Spleen (tissue), 13 donors: ENCODE results near the gene GOLGA8S. TPM values are rescaled to one million over a fixed set of nuclear protein-coding genes. Genes with fewer than 3 reads are reported as not detected.
"Not testable (repeated sequence)": the region's sequence is repeated elsewhere in the genome, so short reads cannot be mapped to it uniquely, and the experiment has no call there.

Experiments used
- DNase-seq: peaks from one replicate; pipeline ENCODE4 v3.0.0-alpha.2; 2020
- H3K27ac ChIP-seq, 8 donors: fragments of 200-600 bp; sonication (generic) in 7 of 8; 1 replicate in 4 of 8; 2 replicates in 4 of 8; pipeline versions ENCODE4 v1.5.0 to v1.8.0; 2016 to 2021; ENCODE audit warnings: inconsistent platforms in 4 of 8, mild to moderate bottlenecking in 4 of 8, moderate library complexity in 1 of 8
- H3K27me3 ChIP-seq, 7 donors: fragments of 200-600 bp; sonication (generic) in 6 of 7; replicated peaks in 1 of 7; 1 replicate in 4 of 7; 2 replicates in 3 of 7; pipeline versions ENCODE4 v1.5.0 to v1.8.0; 2016 to 2021; ENCODE audit warnings: inconsistent platforms in 3 of 7, mild to moderate bottlenecking in 1 of 7
- H3K36me3 ChIP-seq, 6 donors: fragments of 200-600 bp; sonication (generic) in 5 of 6; 1 replicate in 4 of 6; 2 replicates in 2 of 6; pipeline versions ENCODE4 v1.5.0 to v1.8.0; 2016 to 2021; ENCODE audit warnings: inconsistent platforms in 2 of 6
- H3K4me1 ChIP-seq, 6 donors: fragments of 200-600 bp; sonication (generic) in 5 of 6; 1 replicate in 3 of 6; 2 replicates in 3 of 6; pipeline versions ENCODE4 v1.5.0 to v1.8.0; 2016 to 2021; ENCODE audit warnings: inconsistent platforms in 3 of 6
- H3K4me3 ChIP-seq, 8 donors: fragments of 200-600 bp; sonication (generic) in 7 of 8; 1 replicate in 4 of 8; 2 replicates in 4 of 8; pipeline versions ENCODE4 v1.5.0 to v1.8.0; 2016 to 2021; ENCODE audit warnings: inconsistent platforms in 4 of 8, mild to moderate bottlenecking in 4 of 8, moderate library complexity in 2 of 8
- H3K9me3 ChIP-seq, 8 donors: fragments of 200-600 bp; sonication (generic) in 7 of 8; 1 replicate in 4 of 8; 2 replicates in 4 of 8; pipeline versions ENCODE4 v1.5.0 to v1.8.0; 2016 to 2021; ENCODE audit warnings: inconsistent platforms in 4 of 8
- CTCF ChIP-seq, 11 experiments: fragments of 200-600 bp in 7 of 11; fragments of 450-650 bp in 4 of 11; sonication (generic) in 4 of 11; IDR thresholded peaks in 8 of 11; conservative IDR thresholded peaks in 3 of 11; 1 replicate in 7 of 11; 2 replicates in 4 of 11; pipeline versions ENCODE4 v1.4.0 to v1.8.0; 2016 to 2021; ENCODE audit warnings: antibody characterized with exemption in 11 of 11, inconsistent platforms in 4 of 11, mild to moderate bottlenecking in 1 of 11
- POLR2A ChIP-seq, 3 donors: fragments of 450-650 bp; IDR thresholded peaks; one replicate each; pipeline ENCODE4 v1.5.1; 2017; ENCODE audit warnings: antibody characterized with exemption in 3 of 3, mild to moderate bottlenecking in 1 of 3
- POLR2AphosphoS5 ChIP-seq, 3 donors: sonication (generic); formaldehyde crosslinking; IDR thresholded peaks; one replicate each; pipeline ENCODE4 v1.5.1; 2017; ENCODE audit warnings: antibody characterized with exemption in 3 of 3
- WGBS, 5 donors: extraction: QIAGEN DNeasy Blood & Tissue Kit in 3 of 5; methylation state at CpG; one replicate each; pipeline versions ENCODE4 v1.1.5 to v1.1.7; 2013 to 2018; 5-methylcytosine and 5-hydroxymethylcytosine counted together
- intact Hi-C: fragments of 100-400 bp; cut with DNase I; formaldehyde crosslinking; loops from one replicate; pipeline ENCODE4 v1.15.0; 2023; ENCODE audit warnings: low total_unique reads
- long read RNA-seq, 2 donors: transcript quantifications; one replicate each; lab custom pipeline, GENCODE V29; 2026
- polyA plus RNA-seq, 3 donors: library from polyadenylated mRNA; stranded (reverse); fragments of 200-250 nt; gene quantifications; one replicate each; pipeline ENCODE4 v1.2.1, GENCODE V29; 2013
- total RNA-seq, 7 donors: library from RNA; depleted of rRNA in 3 of 7; stranded (reverse); fragments of >200 nt in 3 of 7; fragmentation: NEBNext Ultra II Directional in 4 of 7; extraction: Animal tissue kit (Norgen Biotek cat#: 25700) in 4 of 7; gene quantifications; one replicate each; pipeline versions ENCODE4 v1.1.0 to v1.2.1, GENCODE V29; 2016 to 2021
- donor health status: healthy with polysubstance abuse.
- donor health status: DM: no; HTN: no; CAD: no; lungs with moderate emphysema.
- donor health status: DM: no; HTN: no; CAD: no.
- donor health status: Bipolar disorder and iron deficiency.
- donor health status: healthy.
- donor health status: DM: no; HTN: no; CAD: no.
- donor health status: DM: yes; HTN: yes; CAD: no.

GOLGA8S gene
- under 1 TPM; 0.09 to 0.70 (median 0.43) TPM for total RNA-seq
- polyA plus RNA-seq = under 1 TPM in 2 of 3 donors, not detected in 1; 0.07 to 0.13 TPM
- long read RNA-seq, donor 1 = 0 reads
- long read RNA-seq, donor 2 = 0 reads

- not testable (repeated sequence) for H3K27ac ChIP-seq, H3K9me3 ChIP-seq, DNase-seq
Measured at GRCh38 chr15:23354448-23354847, at the start of gene GOLGA8S. TSS of gene GOLGA8S (plus strand) at chr15:23354748. CDS start at chr15:23354810, 62 bp downstream.

GRCh38 chr15:23304805-23305204, 49.7 kb upstream of the GOLGA8S start:
- intact Hi-C loops, H3K9me3 ChIP-seq, H3K27me3 ChIP-seq, DNase-seq: not testable (repeated sequence)
- Histone ChIP-seq H3K4me3 (peak overlapping the region in 5 of 8 donors; percentile 29 to 70 (median 44)), H3K36me3 (peaks cover 0 to 33% (median 12%) of the 10 kb centered on the region in 6 donors), H3K27ac (peak overlapping the region in 1 of 8 donors; percentile 54), H3K4me1 (peaks cover 0 to 30% (median 16%) of the 10 kb centered on the region in 6 donors)
- WGBS, 5 donors = 49 to 56% (median 52%) methylated on average over 4 of the region's 4 CpGs

More at GRCh38 chr15:23354448-23354847, at the start of gene GOLGA8S:
- H3K4me1 ChIP-seq, H3K4me3 ChIP-seq, H3K36me3 ChIP-seq, intact Hi-C loops, H3K27me3 ChIP-seq: not testable (repeated sequence)
- WGBS, 5 donors = no CpG with 5 or more reads among the region's 8 CpGs

- peaks cover 0 to 30% (median 16%) of the 10 kb centered on the region in 6 donors for H3K4me1 ChIP-seq
- DNase-seq, H3K9me3 ChIP-seq, intact Hi-C loops, H3K27ac ChIP-seq, H3K27me3 ChIP-seq: not testable (repeated sequence)
- peaks cover 0 to 44% (median 20%) of the 10 kb centered on the region in 6 donors for H3K36me3 ChIP-seq
- 90 to 96% (median 93%) methylated on average over 7 of the region's 7 CpGs for WGBS, 5 donors
- peak overlapping the region in 2 of 8 donors; percentile 53 to 70 for H3K4me3 ChIP-seq
Measured at GRCh38 chr15:23305921-23306320, 48.6 kb upstream of the GOLGA8S start.

GRCh38 chr15:23311233-23311632, 43.3 kb upstream of the GOLGA8S start:
- intact Hi-C loops, H3K9me3 ChIP-seq, H3K4me1 ChIP-seq, H3K27me3 ChIP-seq, DNase-seq, H3K4me3 ChIP-seq, H3K27ac ChIP-seq: not testable (repeated sequence)
- peaks cover 0 to 51% (median 27%) of the 10 kb centered on the region in 6 donors for H3K36me3 ChIP-seq
- 78 to 94% (median 89%) methylated on average over 5 to 13 of the region's 13 CpGs for WGBS, 5 donors

GRCh38 chr15:23334096-23334495, 20.5 kb upstream of the GOLGA8S start, which contains the start of gene GOLGA6L26:
TSS of gene GOLGA6L26 (minus strand) at chr15:23334196. CDS start at chr15:23334135, 61 bp downstream.
- H3K4me3 ChIP-seq, DNase-seq, H3K4me1 ChIP-seq, H3K27ac ChIP-seq, H3K36me3 ChIP-seq, intact Hi-C loops, H3K9me3 ChIP-seq, H3K27me3 ChIP-seq: not testable (repeated sequence)
- no CpG with 5 or more reads among the region's 7 CpGs for WGBS, 5 donors

- H3K27ac ChIP-seq, H3K9me3 ChIP-seq, H3K4me3 ChIP-seq, H3K27me3 ChIP-seq, H3K4me1 ChIP-seq, intact Hi-C loops, H3K36me3 ChIP-seq, DNase-seq: not testable (repeated sequence)
- WGBS, 5 donors = 100% methylated on average over 1 of the region's 5 CpGs; no CpG with 5 or more reads in 3 of the 5 donors
Measured at GRCh38 chr15:23362622-23363021, 8.1 kb downstream of the GOLGA8S start.

GRCh38 chr15:23364261-23364660, 9.7 kb downstream of the GOLGA8S start:
- H3K27ac ChIP-seq, H3K4me3 ChIP-seq, DNase-seq, H3K27me3 ChIP-seq, H3K4me1 ChIP-seq, H3K36me3 ChIP-seq, H3K9me3 ChIP-seq, intact Hi-C loops: not testable (repeated sequence)
- 60 to 92% (median 66%) methylated on average over 1 to 6 of the region's 9 CpGs for WGBS, 5 donors

- intact Hi-C loops = no loop called here
- H3K36me3 ChIP-seq = no peaks in the 10 kb centered on the region
- no peaks in the 10 kb centered on the region for H3K27me3 ChIP-seq
- no peak overlapping the region for H3K27ac ChIP-seq
- H3K4me1 ChIP-seq = no peaks in the 10 kb centered on the region
- WGBS, 5 donors = 69 to 92% (median 84%) methylated on average over 2 of the region's 2 CpGs
- H3K9me3 ChIP-seq = no peaks in the 10 kb centered on the region
- DNase-seq = no peak
- no peak overlapping the region for H3K4me3 ChIP-seq
- TF ChIP-seq CTCF (IDR thresholded peaks at IDR 0.05 in 8 of 11, conservative IDR thresholded peaks at IDR 0.05 in 3 of 11) (no peak), POLR2A (IDR thresholded peaks at IDR 0.05) (no peak), POLR2AphosphoS5 (IDR thresholded peaks at IDR 0.05) (no peak)
Measured at GRCh38 chr15:23370578-23370977, 16.0 kb downstream of the GOLGA8S start.

- not testable (repeated sequence) for DNase-seq
Measured at GRCh38 chr15:23371134-23371533, 16.6 kb downstream of the GOLGA8S start.

GRCh38 chr15:23371868-23372267, 17.3 kb downstream of the GOLGA8S start:
- H3K4me3 ChIP-seq, DNase-seq, intact Hi-C loops, H3K36me3 ChIP-seq, H3K4me1 ChIP-seq, H3K9me3 ChIP-seq, H3K27me3 ChIP-seq, H3K27ac ChIP-seq: not testable (repeated sequence)
- WGBS, 5 donors = 77 to 87% (median 84%) methylated on average over 3 of the region's 3 CpGs

More at GRCh38 chr15:23371134-23371533, 16.6 kb downstream of the GOLGA8S start:
- H3K27ac ChIP-seq, H3K4me3 ChIP-seq, H3K9me3 ChIP-seq, H3K27me3 ChIP-seq, H3K36me3 ChIP-seq, H3K4me1 ChIP-seq, intact Hi-C loops: not testable (repeated sequence)
- 49 to 78% (median 71%) methylated on average over 4 of the region's 4 CpGs for WGBS, 5 donors
